Endometrial microvascular endothelial cells (primary cell): Measurements from ENCODE around the gene LDB3. TPM values are rescaled to one million over a fixed set of nuclear protein-coding genes. Genes with fewer than 3 reads are reported as not detected.

Experiments
- in situ Hi-C: cut with HindIII; loops from 2 replicates; pipeline ENCODE4 v1.10.0; 2017; ENCODE audit warnings: low sequenced_read_pairs, low pct_unique_long_range_greater_than_20kb; ENCODE audit errors: inconsistent ontology term
- total RNA-seq: library from RNA; depleted of rRNA; stranded (reverse); fragments of >200 nt; gene quantifications from one replicate; pipeline ENCODE4 v1.2.3, GENCODE V29; 2015; ENCODE audit errors: inconsistent ontology term

LDB3 gene
- total RNA-seq, 1 donor from 2014 or later = not detected

DNA sequence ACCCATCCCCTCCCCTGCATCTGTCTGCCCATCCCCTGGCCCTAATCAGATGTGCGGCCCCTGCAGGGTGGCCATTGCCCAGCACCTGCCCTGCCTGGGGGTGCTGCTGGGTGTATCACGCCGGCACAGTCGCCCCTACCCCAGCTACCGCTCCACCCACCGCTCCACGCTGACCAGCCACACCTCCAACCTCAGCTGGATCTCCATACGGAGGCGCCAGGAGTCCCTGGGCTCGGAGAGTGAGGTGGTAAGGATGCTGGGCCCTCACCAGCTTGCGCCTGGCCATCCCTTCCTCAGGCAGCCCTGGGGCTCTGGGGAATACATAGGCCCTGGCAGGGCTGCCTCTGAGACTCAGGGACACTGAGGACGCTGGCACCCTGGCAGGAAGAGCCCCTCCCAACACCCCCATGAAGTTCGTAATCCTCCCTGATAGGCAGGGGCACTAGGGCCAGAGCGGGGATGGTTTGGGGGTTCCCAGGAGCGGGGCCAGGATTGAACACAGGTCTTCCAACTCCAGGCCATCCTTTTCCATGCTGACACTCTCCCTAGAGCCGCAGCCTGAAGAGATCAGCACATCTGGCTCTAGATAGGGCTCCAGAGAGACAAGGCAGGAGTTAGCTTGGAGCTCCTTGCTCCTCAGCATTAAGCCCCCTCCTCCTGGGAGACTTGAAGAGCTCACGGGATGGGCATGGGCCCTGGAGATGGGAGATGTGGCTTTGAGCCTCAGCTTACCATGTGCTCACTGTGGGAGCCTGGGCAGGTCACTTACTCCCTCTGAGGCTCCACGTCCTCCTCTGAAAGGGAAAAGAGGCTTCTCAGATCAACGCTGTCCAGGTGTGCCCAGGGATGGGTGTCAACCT lies 5.9 kb upstream of the LDB3 start:
- in situ Hi-C loops = no loop called here

DNA sequence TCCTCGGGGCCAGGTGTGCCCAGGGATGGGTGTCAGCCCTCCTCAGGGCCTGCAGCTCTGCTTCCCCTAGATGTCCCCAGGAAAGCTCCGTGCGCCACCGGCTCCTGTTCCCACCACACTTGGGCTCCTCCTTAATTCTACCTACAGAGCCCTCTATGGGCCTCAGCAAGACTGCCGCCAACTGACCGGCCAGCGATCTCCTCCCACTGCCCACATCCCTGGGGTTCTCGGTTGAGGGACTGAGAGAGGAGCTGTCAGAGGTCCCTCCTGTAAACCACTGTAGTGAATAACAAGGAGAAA lies 5.3 kb upstream of the LDB3 start:
- in situ Hi-C loops = no loop called here

DNA sequence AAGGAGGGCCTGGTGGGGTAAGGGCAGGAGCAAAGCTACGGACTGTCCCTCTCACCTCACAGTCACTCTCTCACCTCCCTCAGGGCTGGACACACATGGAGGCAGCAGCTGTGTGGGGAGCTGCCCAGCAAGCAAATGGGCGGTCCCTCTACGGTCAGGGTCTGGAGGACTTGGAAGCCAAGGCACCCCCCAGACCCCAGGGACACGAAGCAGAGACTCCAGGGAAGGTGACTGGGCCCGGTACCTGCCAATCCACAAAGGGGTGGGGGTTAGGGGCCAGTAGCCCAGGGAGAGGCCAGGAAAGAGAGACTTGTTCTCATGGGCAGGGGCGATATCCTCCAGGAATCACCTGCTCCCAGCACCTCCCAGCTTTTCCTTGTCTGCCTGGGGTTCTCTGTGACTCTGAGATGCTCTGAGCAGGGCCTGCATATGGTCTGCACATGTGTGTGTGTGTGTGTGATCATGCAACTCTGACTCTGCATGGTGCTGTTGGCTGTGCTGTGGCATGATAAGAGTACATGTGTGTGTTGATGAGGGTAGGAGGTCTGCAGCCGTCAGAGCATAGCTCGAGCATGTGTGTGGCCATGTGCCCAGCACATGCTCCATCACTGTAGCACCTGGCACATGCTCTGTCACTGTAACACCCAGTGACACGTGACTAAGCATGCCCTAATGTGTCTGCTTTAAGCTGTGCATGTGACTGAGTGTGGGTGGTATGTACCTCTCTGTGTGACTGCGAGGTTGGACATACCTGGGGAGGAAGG lies 4.6 kb upstream of the LDB3 start:
- in situ Hi-C loops = no loop called here

DNA sequence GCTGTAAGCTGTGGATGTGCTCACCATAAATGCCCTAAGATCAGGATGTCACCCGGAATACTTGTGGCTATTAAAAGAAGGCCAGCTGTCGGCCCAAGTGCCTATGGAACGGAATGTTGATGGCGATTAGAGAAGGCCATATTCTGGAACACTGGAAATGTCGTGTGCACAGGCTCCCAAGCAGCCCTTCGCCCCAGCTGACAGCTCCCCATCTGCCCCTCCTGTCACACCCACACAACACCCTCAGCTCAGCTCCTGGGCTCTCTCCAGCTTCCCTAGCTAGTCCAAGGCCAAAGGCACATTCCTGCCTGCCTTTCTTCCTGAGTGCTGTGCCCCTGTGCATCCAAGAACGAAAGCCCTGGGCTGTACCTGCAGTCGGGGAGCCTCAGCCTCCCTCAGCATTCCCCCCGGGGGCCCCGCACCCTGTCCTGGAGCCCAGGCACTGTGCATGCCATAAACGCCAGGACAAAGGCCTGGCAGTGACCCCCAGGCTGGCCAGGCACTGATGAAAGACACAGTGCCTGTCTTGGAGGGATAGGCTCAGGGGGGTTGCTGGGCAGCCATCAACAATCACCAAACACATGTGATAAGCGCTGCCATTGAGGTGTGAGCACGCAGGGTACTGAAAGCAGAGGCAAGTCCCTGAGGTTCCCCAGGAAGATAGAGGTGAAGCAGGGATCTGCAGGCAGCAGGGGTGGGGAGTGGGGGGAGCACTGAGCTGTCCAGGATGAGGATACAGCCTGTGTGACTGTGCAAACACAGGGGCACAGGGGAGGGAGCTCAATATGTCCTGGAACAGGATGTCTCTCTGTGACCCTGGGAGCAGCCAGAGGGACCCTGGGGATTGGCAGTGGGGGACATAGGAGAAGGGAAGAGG lies 3.7 kb upstream of the LDB3 start:
- in situ Hi-C loops = no loop called here

DNA sequence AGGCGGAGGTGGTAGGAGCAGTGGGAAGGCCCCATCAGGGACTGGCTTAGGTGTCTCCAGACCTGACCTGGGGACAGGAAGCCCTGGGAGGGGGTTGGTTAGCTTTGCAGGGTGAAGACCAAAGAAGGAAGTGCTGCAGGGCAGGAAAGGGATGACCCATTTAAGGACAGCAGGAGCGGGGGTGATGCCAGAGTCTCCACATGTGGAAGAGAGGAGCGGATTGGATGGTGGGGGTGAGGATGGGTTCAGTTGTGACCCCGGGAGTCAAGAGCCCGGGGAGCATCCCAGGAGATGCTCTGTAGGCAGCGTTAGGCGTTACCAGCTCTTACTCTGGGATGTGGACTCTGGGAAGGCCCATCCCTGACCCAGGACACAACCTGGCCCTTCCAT lies 3.1 kb upstream of the LDB3 start:
- in situ Hi-C loops = no loop called here

DNA sequence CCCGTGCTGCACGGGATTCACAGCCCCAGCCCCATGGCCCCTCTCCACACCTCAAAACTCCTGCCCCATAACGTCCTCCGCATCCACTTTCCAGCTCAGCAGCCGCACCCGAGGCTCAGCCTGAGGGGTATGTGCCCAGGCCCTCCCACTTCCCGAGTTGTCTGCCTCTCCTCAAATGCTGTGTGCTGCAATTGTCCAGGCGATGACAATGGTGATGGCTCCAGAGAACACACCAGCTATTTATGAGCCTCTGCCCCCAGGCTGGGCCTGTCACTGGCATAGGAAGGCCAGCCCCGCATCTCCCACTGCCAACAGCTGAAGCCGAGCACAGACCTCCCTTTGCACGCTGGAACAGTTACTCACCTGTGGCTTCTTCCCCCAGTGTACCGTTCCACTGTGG lies 2.4 kb upstream of the LDB3 start:
- in situ Hi-C loops = no loop called here

DNA sequence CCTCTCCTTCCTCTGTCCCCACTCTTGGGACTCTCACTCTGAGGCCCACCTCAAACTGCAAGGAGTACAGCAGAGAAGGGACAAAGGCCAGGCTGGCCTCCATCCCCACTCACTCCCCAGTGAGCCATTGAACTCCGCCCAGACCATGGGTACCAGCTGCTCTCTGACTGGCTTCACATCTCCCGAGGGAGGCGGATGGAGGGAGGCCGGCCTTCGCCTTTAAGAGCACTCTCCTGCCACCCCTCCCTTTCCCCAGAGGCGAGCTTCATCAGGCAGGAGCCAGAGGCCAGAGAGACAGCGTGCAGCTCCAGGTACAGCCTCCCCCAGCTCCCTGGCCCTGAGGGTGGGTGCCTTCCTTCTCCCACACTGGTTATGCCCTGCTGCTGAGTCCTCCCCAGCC lies 1.8 kb upstream of the LDB3 start:
- in situ Hi-C loops = no loop called here

DNA sequence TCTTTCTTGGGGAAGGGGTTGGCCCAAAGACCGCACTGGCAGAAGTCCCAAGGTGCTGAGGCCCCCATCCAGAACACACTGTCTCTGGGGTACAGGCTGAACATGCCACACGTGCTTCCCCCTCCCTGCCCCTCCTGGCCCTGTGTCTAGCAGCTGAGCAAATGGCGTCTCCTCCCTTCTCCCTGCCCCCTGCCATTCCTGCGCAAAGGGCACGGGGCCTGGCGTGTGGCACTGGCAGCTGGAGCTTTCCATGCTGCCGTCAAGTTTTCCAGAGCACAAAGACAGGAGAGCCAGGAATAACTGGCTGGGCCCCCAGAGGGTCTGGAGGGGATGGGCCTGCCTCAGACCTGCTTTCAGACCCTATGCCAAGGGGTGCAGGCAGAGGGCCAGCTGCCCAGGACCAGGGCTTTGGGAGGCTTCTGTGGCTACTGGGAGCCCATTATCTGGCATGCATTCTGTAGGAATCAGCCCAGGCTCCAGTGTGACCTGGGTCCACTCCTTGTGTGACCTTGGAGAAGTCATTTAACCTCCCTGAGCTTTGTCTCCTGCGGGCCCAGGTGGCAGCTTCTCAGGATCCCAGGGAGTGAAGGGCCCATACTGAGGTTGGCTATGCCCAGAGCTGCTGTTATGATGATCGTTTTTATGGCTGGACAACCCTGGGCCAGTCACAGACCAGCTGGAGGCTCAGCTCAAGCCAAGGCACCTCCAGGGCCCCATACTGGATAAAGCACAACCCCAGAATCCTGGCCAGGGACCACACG lies 710 bp upstream of the LDB3 start:
- in situ Hi-C loops = no loop called here

DNA sequence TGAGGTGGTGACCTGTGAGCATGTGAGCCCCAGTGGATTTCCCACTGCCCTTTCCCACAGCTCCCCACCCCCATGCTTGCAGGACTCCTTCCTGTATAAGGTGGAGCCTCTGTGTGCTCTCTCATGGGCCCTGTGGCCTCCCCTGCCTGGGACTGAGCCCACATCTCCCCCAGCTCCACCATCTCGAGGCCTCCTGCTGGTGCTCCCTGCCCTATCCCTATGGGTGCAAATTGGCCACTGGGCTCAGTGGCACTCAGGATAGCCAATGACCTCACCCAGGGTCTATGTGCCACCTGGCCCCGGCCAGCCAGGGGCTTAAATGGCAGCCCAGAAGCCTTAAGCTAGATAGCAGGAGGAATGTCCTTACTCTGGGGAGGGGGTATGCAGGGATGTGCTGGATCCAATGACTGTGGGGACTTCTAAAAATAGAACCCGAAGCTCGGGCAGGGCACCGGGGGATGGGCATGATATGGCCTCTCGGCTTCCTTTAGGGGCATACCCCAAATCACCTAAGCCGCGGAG lies 2.0 kb downstream of the LDB3 start:
- in situ Hi-C loops = no loop called here

DNA sequence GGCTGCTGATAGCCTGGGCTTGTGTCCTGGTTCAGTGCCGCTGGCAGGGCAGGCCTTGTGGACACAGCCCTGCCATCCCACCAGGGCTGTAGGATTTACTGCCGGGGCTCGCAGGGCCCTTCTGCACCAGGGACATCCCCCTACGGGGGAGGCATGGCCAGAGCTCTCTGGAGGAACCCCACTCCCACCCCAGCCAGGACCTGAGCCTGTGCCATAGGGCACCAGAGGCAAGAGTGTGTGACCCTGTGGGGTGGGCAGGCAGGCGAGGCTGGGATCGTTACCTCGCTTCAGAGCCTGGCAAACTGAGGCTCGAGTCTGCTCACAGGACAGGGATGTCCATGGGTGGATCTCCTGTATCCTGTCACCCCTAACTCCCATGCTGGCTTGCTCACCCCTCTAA lies 2.6 kb downstream of the LDB3 start:
- in situ Hi-C loops = no loop called here

DNA sequence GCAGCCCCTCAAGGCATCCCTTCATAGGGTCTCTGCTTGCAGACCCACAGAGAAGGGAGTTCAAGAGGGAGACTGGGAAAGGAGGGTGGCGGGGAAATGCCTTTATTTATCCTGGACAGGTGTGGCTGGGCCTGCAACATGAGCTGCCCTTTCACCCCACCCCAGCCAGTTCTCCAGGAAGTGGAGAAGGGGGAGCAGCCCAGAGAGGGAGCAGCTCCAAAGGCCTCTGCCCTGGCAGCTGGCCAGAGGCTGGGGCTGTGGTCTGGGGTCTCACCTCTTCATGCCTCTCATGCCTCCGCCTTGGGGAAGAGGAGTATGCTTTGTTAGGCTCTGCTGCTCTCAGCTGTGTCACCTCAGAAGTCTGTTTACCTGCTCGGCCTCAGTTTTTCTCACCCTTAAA lies 3.1 kb downstream of the LDB3 start:
- in situ Hi-C loops = no loop called here

DNA sequence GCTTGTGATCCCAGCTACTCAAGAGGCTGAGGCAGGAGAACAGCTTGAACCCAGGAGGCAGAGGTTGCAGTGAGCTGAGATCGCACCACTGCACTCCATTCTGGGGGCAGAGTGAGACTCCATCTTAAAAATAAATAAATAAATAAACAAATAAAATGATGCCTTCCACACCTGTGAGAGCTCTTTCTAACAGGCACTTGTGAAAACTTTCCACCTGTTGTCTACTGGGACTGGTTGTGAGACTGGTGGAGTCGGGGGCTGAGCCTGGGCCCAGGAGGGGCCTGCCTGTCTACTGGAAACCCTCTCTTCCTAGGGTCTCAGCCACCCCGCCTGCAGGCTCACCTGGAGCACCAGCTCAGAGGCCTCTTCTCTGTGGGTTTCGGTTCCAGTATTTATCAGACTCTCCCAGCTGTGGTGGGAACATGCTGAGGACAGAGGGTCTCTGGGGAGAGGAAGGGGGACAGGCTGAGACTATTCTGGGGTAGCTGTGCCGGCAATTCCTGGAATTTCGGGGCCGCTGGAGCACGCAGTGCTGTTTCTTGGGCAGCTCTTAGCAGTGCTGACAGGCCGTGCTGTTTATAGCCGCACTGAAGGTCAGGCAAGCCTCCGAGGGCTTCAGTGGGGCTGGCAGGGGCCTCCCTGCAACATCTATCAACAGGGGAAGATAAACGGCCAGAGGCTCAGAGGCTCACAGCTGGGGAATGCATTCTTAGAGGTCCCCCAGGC lies 3.8 kb downstream of the LDB3 start:
- in situ Hi-C loops = no loop called here

DNA sequence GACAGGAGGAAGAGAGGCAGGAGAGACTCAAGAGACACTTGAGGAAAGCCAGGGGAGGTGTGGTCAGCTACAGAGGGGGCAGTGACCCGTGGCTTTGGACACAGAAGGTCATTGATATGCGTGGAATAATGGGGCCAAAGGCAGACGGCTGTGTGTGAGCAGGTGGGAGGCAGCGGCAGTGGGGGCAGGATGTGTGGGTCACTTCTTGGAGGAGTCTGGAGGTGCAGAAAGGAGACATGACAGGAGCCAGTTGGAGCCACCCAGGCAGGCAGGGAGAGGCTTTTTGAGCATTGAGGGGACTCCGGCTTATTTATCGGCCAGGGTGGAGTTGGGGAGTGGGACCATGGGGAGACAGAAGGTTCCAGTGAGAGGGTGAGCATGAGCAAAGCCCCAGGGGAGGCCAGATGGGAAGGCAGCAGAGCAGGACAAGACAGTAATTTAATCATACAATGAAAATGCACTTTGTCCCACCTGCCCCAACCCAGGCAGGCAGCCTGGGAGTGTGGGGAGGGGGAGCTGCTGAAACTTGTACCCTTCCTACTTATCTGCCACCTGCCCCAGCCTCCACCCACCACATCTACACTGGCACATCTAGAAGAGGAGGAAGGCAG lies 5.0 kb downstream of the LDB3 start:
- in situ Hi-C loops = no loop called here

DNA sequence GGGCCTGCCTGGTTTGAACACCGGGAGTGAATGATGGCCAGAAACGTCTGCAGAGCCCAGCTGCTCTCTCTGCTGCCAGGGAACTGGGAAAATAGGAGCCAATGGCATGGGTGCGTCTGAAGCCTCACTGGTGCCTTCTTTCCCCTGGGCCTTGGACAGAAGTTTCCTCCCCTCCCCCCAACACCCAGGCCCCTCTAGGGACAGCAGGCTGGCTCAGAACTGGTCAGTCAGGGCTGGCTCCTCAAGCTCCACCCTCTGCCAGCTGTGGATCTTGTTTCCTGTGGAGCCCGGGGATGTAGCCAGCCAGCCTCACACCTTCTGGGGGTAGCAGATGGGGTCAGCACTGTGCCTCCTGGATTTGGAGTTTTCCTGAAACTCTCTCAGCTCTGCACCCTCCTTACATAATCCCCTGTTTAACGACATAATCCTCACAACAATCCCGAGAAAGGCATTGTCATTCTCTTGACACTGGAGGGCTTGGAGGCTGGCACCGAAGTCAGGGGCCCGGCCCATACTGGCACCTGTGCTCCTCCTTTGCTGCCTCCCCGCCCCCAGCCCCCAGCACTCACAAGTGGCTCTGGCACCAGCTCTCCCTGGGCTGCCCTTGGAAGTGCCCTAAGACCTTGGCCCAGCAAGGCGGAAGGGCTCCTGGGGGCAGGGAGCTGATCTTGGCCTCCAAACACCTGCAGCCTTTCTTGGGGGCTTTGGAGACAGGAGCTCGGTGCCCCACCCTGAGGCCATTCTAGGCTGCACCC lies 5.7 kb downstream of the LDB3 start:
- in situ Hi-C loops = no loop called here

DNA sequence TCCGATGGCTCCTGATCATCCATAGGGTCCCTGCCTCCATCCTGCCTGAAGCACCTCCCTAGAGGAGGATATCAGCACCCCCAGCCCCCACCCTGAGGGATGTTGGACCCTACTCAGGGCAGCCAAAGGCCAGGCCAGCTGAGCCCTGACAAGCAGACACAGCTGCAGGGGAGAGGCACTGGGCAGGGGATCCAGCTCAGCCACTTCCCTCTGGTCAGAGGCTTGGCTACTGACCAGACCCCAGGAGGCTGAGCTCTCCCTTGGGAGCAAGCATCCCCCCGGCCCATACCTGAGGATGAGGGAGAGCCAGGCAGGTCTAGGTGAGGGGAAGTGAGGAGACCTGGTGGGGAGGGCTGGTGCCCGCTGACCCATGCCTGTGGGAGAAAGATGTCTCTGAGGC lies 6.6 kb downstream of the LDB3 start:
- in situ Hi-C loops = no loop called here

DNA sequence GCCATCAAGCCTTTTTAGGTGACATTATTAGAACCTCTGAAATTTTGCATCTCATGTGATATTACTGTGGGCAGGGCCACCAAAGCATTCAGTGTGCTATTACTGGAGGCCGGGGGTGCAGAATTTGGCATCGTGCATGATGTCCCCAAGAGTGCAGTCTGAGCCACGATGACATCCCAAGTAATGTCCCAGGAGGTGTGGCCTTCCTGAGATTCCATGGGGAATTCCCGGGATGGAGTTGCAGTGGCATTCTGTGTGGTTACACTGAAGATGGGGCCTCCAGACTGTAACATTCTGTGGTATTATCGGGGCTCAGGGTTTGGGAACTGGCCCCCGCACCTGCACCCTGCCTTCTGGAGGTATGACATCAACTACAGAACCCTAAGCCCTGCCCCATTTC lies 9.1 kb downstream of the LDB3 start:
- in situ Hi-C loops = no loop called here
